Erythroblast (primary cell): ENCODE data around the gene GALNT10.

Source experiments
- GATA1 ChIP-seq: IDR thresholded peaks from 2 replicates; pipeline ENCODE4 v1.6.1; 2011; ENCODE audit warnings: low read depth, mild to moderate bottlenecking, control low read depth, low read length, moderate library complexity
- POLR2A ChIP-seq: IDR thresholded peaks from 2 replicates; pipeline ENCODE4 v1.6.1; 2011; ENCODE audit warnings: mild to moderate bottlenecking, low read length

- TF ChIP-seq POLR2A = no peak
- TF ChIP-seq GATA1 = no peak
Measured at GRCh38 chr5:154288145-154288544, 97.6 kb downstream of the GALNT10 start.
